HG03565 (cell line): ENCODE measurements around the gene TBCD.

Experiments used
- ATAC-seq: cut with Tn5 transposase; IDR thresholded peaks from one replicate; pipeline ENCODE4 v1.9.1; 2021; ENCODE audit warnings: mild to moderate bottlenecking, moderate library complexity; ENCODE audit not compliant: unreplicated experiment

The TBCD gene

GRCh38 chr17:82932518-82933310 is 180.8 kb downstream of the TBCD start:
- ATAC-seq, result no peak

GRCh38 chr17:82933911-82934310 is 182.0 kb downstream of the TBCD start:
- ATAC-seq, result no peak

GRCh38 chr17:82935966-82936767 is 184.3 kb downstream of the TBCD start:
- no peak for ATAC-seq

GRCh38 chr17:82936768-82937171 is 184.9 kb downstream of the TBCD start:
- no peak for ATAC-seq

- no peak for ATAC-seq
These were observed 185.8 kb downstream of the TBCD start for GRCh38 chr17:82937411-82938371.

GRCh38 chr17:82938486-82938872 is 186.6 kb downstream of the TBCD start:
- ATAC-seq, result no peak

- no peak for ATAC-seq
These were observed 187.2 kb downstream of the TBCD start for GRCh38 chr17:82938873-82939620.

- no peak for ATAC-seq
These were observed 187.8 kb downstream of the TBCD start for GRCh38 chr17:82939621-82940135.

- no peak for ATAC-seq
These were observed 188.6 kb downstream of the TBCD start for GRCh38 chr17:82940226-82941020.

- ATAC-seq, result no peak
These were observed 189.4 kb downstream of the TBCD start for GRCh38 chr17:82941021-82942001.

- no peak for ATAC-seq
These were observed 190.6 kb downstream of the TBCD start for GRCh38 chr17:82942166-82943130.

- no peak for ATAC-seq
These were observed 191.5 kb downstream of the TBCD start for GRCh38 chr17:82943339-82943738.

- no peak for ATAC-seq
These were observed 191.9 kb downstream of the TBCD start for GRCh38 chr17:82943751-82944150.

GRCh38 chr17:82944990-82945389 is 193.1 kb downstream of the TBCD start:
- ATAC-seq, result no peak

GRCh38 chr17:82946081-82946480 is 194.2 kb downstream of the TBCD start:
- no peak for ATAC-seq

GRCh38 chr17:82947051-82947991 is 195.5 kb downstream of the TBCD start:
- ATAC-seq, result no peak
